SK-N-MC (cell line): ENCODE results near the gene BTBD10.
"Not testable (repeated sequence)": the region's sequence is repeated elsewhere in the genome, so short reads cannot be mapped to it uniquely, and the experiment has no call there.

Experiments used
- EZH2 ChIP-seq: fragments of 200-600 bp; sonication (generic); IDR thresholded peaks from one replicate; pipeline ENCODE4 v1.6.1; 2017; ENCODE audit warnings: antibody characterized with exemption
- POLR2AphosphoS5 ChIP-seq: IDR thresholded peaks from 2 replicates; pipeline ENCODE4 v1.6.1; 2012; ENCODE audit warnings: mild to moderate bottlenecking, low read depth, low read length, borderline replicate concordance

- TF ChIP-seq POLR2AphosphoS5, EZH2: not testable (repeated sequence)
These were observed 26.2 kb downstream of the BTBD10 start for GRCh38 chr11:13436836-13437235.
